ENCODE measurements around the gene CCDC154. TPM values are rescaled to one million over a fixed set of nuclear protein-coding genes. Genes with fewer than 3 reads are reported as not detected.

Gene CCDC154
- total and polyA plus RNA-seq, 10 of the 15 experiments (the other 5 are each of a cell fraction or from before 2014, with no cell fraction given) = 0.06 to 0.26 (median 0.25) TPM; not detected in 7

DNA sequence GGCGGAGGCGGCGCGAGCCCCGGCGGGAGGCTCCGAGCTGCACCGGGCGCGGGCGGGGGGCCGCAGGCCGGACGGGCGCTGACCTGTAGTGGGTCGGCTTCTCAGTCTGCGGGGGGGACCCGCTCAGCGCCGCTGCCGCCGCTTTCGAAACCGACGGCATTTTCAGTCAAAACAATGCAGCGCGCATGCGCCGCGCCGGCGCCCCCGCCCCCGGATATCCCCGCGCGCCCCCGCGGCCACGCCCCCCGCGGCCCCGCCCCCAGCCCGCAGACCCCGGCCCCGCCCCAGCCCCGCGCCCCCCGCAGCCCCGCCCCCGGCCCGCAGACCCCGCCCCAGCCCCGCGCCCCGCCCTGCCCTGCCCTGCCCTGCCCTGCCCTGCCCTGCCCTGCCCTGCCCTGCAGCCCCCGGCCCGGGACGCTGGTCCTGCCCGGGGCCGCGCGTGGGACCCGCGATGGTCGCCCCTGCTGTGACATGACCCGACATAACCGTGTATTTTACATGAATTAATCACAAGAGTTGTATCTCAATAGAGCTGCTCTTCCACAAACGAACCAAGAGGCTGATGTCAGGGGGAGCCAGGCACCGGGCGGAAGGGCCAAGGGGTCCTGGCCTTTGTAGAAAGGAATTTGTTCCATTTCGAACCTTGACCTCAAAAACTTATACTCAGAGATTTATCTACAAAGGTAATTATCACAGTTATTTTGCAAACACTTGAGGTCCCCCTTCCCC lies 29.7 kb downstream of the CCDC154 start, which contains the start of gene UNKL (continued):
- TF ChIP-seq, protein P1, sequence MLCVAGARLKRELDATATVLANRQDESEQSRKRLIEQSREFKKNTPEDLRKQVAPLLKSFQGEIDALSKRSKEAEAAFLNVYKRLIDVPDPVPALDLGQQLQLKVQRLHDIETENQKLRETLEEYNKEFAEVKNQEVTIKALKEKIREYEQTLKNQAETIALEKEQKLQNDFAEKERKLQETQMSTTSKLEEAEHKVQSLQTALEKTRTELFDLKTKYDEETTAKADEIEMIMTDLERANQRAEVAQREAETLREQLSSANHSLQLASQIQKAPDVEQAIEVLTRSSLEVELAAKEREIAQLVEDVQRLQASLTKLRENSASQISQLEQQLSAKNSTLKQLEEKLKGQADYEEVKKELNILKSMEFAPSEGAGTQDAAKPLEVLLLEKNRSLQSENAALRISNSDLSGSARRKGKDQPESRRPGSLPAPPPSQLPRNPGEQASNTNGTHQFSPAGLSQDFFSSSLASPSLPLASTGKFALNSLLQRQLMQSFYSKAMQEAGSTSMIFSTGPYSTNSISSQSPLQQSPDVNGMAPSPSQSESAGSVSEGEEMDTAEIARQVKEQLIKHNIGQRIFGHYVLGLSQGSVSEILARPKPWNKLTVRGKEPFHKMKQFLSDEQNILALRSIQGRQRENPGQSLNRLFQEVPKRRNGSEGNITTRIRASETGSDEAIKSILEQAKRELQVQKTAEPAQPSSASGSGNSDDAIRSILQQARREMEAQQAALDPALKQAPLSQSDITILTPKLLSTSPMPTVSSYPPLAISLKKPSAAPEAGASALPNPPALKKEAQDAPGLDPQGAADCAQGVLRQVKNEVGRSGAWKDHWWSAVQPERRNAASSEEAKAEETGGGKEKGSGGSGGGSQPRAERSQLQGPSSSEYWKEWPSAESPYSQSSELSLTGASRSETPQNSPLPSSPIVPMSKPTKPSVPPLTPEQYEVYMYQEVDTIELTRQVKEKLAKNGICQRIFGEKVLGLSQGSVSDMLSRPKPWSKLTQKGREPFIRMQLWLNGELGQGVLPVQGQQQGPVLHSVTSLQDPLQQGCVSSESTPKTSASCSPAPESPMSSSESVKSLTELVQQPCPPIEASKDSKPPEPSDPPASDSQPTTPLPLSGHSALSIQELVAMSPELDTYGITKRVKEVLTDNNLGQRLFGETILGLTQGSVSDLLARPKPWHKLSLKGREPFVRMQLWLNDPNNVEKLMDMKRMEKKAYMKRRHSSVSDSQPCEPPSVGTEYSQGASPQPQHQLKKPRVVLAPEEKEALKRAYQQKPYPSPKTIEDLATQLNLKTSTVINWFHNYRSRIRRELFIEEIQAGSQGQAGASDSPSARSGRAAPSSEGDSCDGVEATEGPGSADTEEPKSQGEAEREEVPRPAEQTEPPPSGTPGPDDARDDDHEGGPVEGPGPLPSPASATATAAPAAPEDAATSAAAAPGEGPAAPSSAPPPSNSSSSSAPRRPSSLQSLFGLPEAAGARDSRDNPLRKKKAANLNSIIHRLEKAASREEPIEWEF (IDR thresholded peaks at IDR 0.05; ENCODE audit: insufficient replicate concordance, low read depth, low read length) = no peak
- no peak for TF ChIP-seq RAD51 (IDR thresholded peaks at IDR 0.05)
- peak; percentile 60; the same call in 1 of the 2 replicates for TF ChIP-seq POLR2A (IDR thresholded peaks at IDR 0.05; ENCODE audit: low read depth, low read length)

DNA sequence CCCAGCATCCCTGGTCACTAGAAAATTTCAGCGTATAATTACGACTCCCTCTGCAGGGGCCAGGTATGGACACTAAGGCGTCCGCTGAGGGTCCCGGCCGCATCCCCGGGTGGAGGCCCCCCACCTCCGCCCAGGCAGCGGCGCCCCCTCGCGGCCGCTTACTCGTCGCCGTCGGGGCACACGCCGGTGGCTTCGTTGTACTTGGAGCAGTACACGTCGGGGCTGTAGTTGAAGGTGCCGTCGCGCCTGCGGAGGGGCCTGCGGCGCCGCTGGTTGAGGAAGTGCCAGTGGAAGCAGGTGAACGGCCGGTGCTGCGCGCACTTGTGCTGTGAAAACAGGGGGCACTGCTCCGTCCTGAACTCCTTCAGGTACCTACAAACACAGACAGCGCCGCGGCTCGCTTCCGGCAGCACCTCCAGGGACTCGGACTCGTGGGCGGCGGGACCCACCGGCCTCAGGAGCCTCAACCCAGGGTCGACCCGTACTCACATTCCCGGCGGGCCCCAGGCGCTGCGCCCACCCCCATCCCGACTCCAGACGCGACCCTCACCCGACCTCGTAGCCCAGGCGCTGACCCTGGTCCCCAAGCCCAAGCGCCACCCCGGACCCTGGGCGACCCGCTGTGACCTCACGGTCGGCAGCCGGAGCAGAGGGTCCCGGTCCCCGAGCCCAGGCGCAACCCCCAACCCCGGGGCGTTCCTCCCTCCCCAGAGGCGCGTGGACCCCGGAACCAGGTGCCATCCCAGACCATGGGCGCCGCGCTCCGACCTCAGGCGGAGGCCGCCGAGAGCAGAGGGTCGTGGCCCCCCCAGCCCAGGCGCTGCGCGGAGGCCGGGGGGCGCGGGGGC lies 30.4 kb downstream of the CCDC154 start:
- ATAC-seq = peak; percentile 82
- BruUV-seq (replicated peaks) = TSS peak; percentile 69
- FAIRE-seq = no peak
- intact Hi-C loops (cut with micrococcal nuclease; ENCODE audit: unreplicated experiment) (no loop called here), in situ Hi-C loops (cut with MboI) (no loop called here)
- no peaks in the 10 kb centered on the region for H3K9me3 ChIP-seq (replicated peaks; ENCODE audit: control insufficient read depth, insufficient read depth, low read length)
- ChIA-PET SMC1A (ENCODE audit: uncharacterized antibody, unreplicated experiment) (no interaction called here), RAD21 (ENCODE audit: unreplicated experiment) (interaction anchor here (0.8 to 1.1 kb wide), 2 partner anchors 51 kb away, joined by 3 to 5 read pairs; no protein-coding TSS in a partner anchor), POLR2A (no interaction called here), CTCF (interaction anchor here (0.9 to 1.8 kb wide), 2 partner anchors 34 to 48 kb away, joined by 3 to 11 read pairs; no protein-coding TSS in a partner anchor)
- no peaks in the 10 kb centered on the region for H3K4me1 ChIP-seq (ENCODE audit: control insufficient read depth, insufficient read depth, low read length)
- H3K36me3 ChIP-seq (ENCODE audit: control insufficient read depth in 2 of 2, insufficient read depth in 2 of 2, low read length in 1 of 2) = peaks cover 0 to 1% of the 10 kb centered on the region in 2 experiments; a peak in 2 of 4 replicates
- H3K79me2 ChIP-seq (ENCODE audit: control insufficient read depth, insufficient read depth, low read length) = peaks cover 9% of the 10 kb centered on the region
- no peaks in the 10 kb centered on the region for H3K27me3 ChIP-seq (replicated peaks in 1 of 2; ENCODE audit: control insufficient read depth in 2 of 2, insufficient read depth in 2 of 2, low read length in 1 of 2)
- peak overlapping the region; percentile 76 for H3K27ac ChIP-seq (ENCODE audit: control insufficient read depth, insufficient read depth)
- DNase-seq (ENCODE audit: low read depth, low spot score) = peak; percentile 8
- no peaks in the 10 kb centered on the region; the same call in 1 of the 2 replicates for H4K20me1 ChIP-seq (ENCODE audit: control insufficient read depth, insufficient read depth)
- 1% methylated on average over 65 of the region's 85 CpGs for WGBS (ENCODE audit: insufficient coverage, insufficient replicate concordance, low lambda C conversion rate, missing lambda C conversion rate)
- peak overlapping the region; percentile 98 for H3K4me3 ChIP-seq
- H3K9ac ChIP-seq (ENCODE audit: control insufficient read depth, insufficient read depth, low read length) = peak overlapping the region; percentile 87
- peak overlapping the region; percentile 75 for H3K4me2 ChIP-seq (ENCODE audit: control insufficient read depth, insufficient read depth)
- H2AFZ ChIP-seq (ENCODE audit: control insufficient read depth, low read depth, low read length) = peak overlapping the region; percentile 73
- TF ChIP-seq BACH1 (IDR thresholded peaks at IDR 0.05; ENCODE audit: borderline replicate concordance) (peak; percentile 36; the same call in 1 of the 2 replicates), TCF12 (IDR thresholded peaks at IDR 0.05; ENCODE audit: low read depth, low read length) (no peak), LARP7 (IDR thresholded peaks at IDR 0.05) (peak; percentile 16), IKZF2 (IDR thresholded peaks at IDR 0.05) (peak; percentile 29 to 38; a peak in 1 of 4 replicates), POLR2AphosphoS5 (IDR thresholded peaks at IDR 0.05; ENCODE audit: low read length) (0 out of 2 replicates have a peak, but pooled peaks have one; percentile 16), BHLHE40 (IDR thresholded peaks at IDR 0.05; ENCODE audit: borderline replicate concordance in 1 of 2, low read depth in 2 of 2, low read length in 1 of 2) (peak in 1 of 2 experiments; percentile 58; a peak in 2 of 4 replicates), ZNF217 (IDR thresholded peaks at IDR 0.05) (peak; percentile 41; the same call in 1 of the 2 replicates), SREBF2 (IDR thresholded peaks at IDR 0.05; ENCODE audit: low read length) (no peak), SMC3 (IDR thresholded peaks at IDR 0.05; ENCODE audit: borderline replicate concordance, low read length) (peak; percentile 32; the same call in 1 of the 2 replicates), EGR1 (IDR thresholded peaks at IDR 0.05; ENCODE audit: borderline replicate concordance in 1 of 2, low read depth in 2 of 2, low read length in 2 of 2) (peak in 1 of 2 experiments; percentile 30; a peak in 1 of 3 replicates)
- TF ChIP-seq, protein P2, sequence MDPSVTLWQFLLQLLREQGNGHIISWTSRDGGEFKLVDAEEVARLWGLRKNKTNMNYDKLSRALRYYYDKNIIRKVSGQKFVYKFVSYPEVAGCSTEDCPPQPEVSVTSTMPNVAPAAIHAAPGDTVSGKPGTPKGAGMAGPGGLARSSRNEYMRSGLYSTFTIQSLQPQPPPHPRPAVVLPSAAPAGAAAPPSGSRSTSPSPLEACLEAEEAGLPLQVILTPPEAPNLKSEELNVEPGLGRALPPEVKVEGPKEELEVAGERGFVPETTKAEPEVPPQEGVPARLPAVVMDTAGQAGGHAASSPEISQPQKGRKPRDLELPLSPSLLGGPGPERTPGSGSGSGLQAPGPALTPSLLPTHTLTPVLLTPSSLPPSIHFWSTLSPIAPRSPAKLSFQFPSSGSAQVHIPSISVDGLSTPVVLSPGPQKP (IDR thresholded peaks at IDR 0.05; ENCODE audit: low read depth, low read length) = no peak

All from GM12878 (cell line).